ENCODE measurements around the gene TBXA2R. TPM values are rescaled to one million over a fixed set of nuclear protein-coding genes. Genes with fewer than 3 reads are reported as not detected.
A peak's percentile ranks its signal among the peaks of the same experiment; 100 is the strongest.

The TBXA2R gene
- total RNA-seq, 4 donors from 2014 or later = 4.4 to 11.4 (median 7.2) TPM

- TF ChIP-seq CTCF (IDR thresholded peaks at IDR 0.05) = no peak
- no peak for TF ChIP-seq POLR2A (IDR thresholded peaks at IDR 0.05)
- TF ChIP-seq EP300 (IDR thresholded peaks at IDR 0.05) = no peak
- Histone ChIP-seq H3K27me3 (no peaks in the 10 kb centered on the region), H3K4me1 (peaks cover 0 to 46% (median 7%) of the 10 kb centered on the region in 4 donors), H3K27ac (peak overlapping the region in 2 of 4 donors; percentile 54 to 58), H3K36me3 (peaks cover 0 to 74% (median 6%) of the 10 kb centered on the region in 3 donors), H3K4me3 (no peak overlapping the region), H3K9me3 (no peaks in the 10 kb centered on the region)
- DNase-seq (ENCODE audit: low spot score in 2 of 2) = no peak
- WGBS, 2 donors = 75 to 80% methylated on average over 10 of the region's 10 CpGs
These were observed 61.0 kb downstream of the TBXA2R start for GRCh38 chr19:3545669-3546034.

- H3K4me3 ChIP-seq = no peak overlapping the region
- no peaks in the 10 kb centered on the region for H3K27me3 ChIP-seq
- peaks cover 0 to 67% (median 6%) of the 10 kb centered on the region in 3 donors for H3K36me3 ChIP-seq
- H3K9me3 ChIP-seq = no peaks in the 10 kb centered on the region
- 52 to 58% methylated on average over 20 to 30 of the region's 30 CpGs for WGBS, 2 donors
- DNase-seq (ENCODE audit: low spot score in 2 of 2) = peak; percentile 56 to 74
- H3K4me1 ChIP-seq = peaks cover 0 to 46% (median 7%) of the 10 kb centered on the region in 4 donors
- TF ChIP-seq CTCF (IDR thresholded peaks at IDR 0.05) = peak; percentile 91 to 96 (median 94)
- TF ChIP-seq EP300 (IDR thresholded peaks at IDR 0.05) = no peak
- TF ChIP-seq POLR2A (IDR thresholded peaks at IDR 0.05) = no peak
- H3K27ac ChIP-seq = peak overlapping the region in 2 of 4 donors; percentile 54 to 58
These were observed 61.7 kb downstream of the TBXA2R start for GRCh38 chr19:3544742-3545668.

Small RNA genes lying within 50 kb of the gene (small RNA-seq; reads per million reads assigned to genes)
- gene AC005786.1 = not detected

Other genes starting within 250 kb of the TBXA2R start
- 100 to 1,000 TPM; 138 to 200 (median 160) TPM for gene NFIC, start 240.3 kb downstream of the TBXA2R start, total RNA-seq
- not detected for gene SMIM24, start 126.3 kb downstream of the TBXA2R start, total RNA-seq
- gene SMIM44, start 123.4 kb downstream of the TBXA2R start, total RNA-seq = not detected
- gene DOHH, start 106.2 kb downstream of the TBXA2R start, total RNA-seq = 10 to 100 TPM; 19.7 to 30.3 (median 23.0) TPM
- gene FZR1, start 100.6 kb downstream of the TBXA2R start, total RNA-seq = 10 to 100 TPM; 18.6 to 31.8 (median 25.7) TPM
- 1 to 10 TPM in 1 of 4 donors, not detected in 3; 2.4 TPM for gene TEKTIP1, start 67.7 kb downstream of the TBXA2R start, total RNA-seq
- gene MFSD12, start 49.3 kb downstream of the TBXA2R start, total RNA-seq = 100 to 1,000 TPM in 1 of 4 donors, 10 to 100 TPM in 3; 45.7 to 108 (median 62.8) TPM
- gene HMG20B, start 33.9 kb downstream of the TBXA2R start, total RNA-seq = 100 to 1,000 TPM in 3 of 4 donors, 10 to 100 TPM in 1; 94.0 to 181 (median 153) TPM
- 1 to 10 TPM in 2 of 4 donors, under 1 TPM in 2; 0.21 to 2.4 (median 1.1) TPM for gene GIPC3, start 21.4 kb downstream of the TBXA2R start, total RNA-seq
- 10 to 100 TPM; 22.9 to 59.1 (median 42.7) TPM for gene CACTIN, start 19.9 kb upstream of the TBXA2R start, total RNA-seq
- gene PIP5K1C, start 93.6 kb upstream of the TBXA2R start, total RNA-seq = 10 to 100 TPM; 23.0 to 37.2 (median 24.9) TPM
- under 1 TPM in 3 of 4 donors, not detected in 1; 0.21 to 0.90 (median 0.22) TPM for gene TJP3, start 101.5 kb upstream of the TBXA2R start, total RNA-seq
- gene APBA3, start 154.8 kb upstream of the TBXA2R start, total RNA-seq = 10 to 100 TPM; 21.6 to 51.0 (median 34.7) TPM
- 100 to 1,000 TPM in 1 of 4 donors, 10 to 100 TPM in 3; 44.1 to 111 (median 59.2) TPM for gene MRPL54, start 155.8 kb upstream of the TBXA2R start, total RNA-seq
- gene RAX2, start 165.4 kb upstream of the TBXA2R start, total RNA-seq = not detected
- 1 to 10 TPM in 3 of 4 donors, under 1 TPM in 1; 0.78 to 2.9 (median 2.1) TPM for gene MATK, start 179.5 kb upstream of the TBXA2R start, total RNA-seq